GM18909 (cell line): Measurements from ENCODE around the gene SKI.
"Not testable (repeated sequence)": the region's sequence is repeated elsewhere in the genome, so short reads cannot be mapped to it uniquely, and the experiment has no call there.

ENCODE experiments used
- ATAC-seq: cut with Tn5 transposase; IDR thresholded peaks from one replicate; pipeline ENCODE4 v1.9.1; 2021; ENCODE audit warnings: mild to moderate bottlenecking; ENCODE audit not compliant: unreplicated experiment, poor library complexity

Gene SKI

GRCh38 chr1:2330035-2330434 lies 101.9 kb downstream of the SKI start:
- no peak for ATAC-seq

- no peak for ATAC-seq
Measured at GRCh38 chr1:2330519-2331199, 102.5 kb downstream of the SKI start.

GRCh38 chr1:2331200-2331544 lies 103.1 kb downstream of the SKI start:
- ATAC-seq, result no peak

- ATAC-seq, result not testable (repeated sequence)
Measured at GRCh38 chr1:2331580-2331979, 103.5 kb downstream of the SKI start.

GRCh38 chr1:2334366-2334765 lies 106.2 kb downstream of the SKI start:
- ATAC-seq, result no peak

GRCh38 chr1:2334883-2335534 lies 106.9 kb downstream of the SKI start:
- ATAC-seq, result no peak

- no peak for ATAC-seq
Measured at GRCh38 chr1:2335721-2336455, 107.8 kb downstream of the SKI start.

- no peak for ATAC-seq
Measured at GRCh38 chr1:2336499-2336898, 108.4 kb downstream of the SKI start.

GRCh38 chr1:2337081-2337480 lies 109.0 kb downstream of the SKI start:
- ATAC-seq, result no peak

- ATAC-seq, result no peak
Measured at GRCh38 chr1:2337501-2337900, 109.4 kb downstream of the SKI start.

- ATAC-seq, result no peak
Measured at GRCh38 chr1:2339206-2340085, 111.3 kb downstream of the SKI start.

- ATAC-seq, result no peak
Measured at GRCh38 chr1:2340086-2340917, 112.2 kb downstream of the SKI start.

GRCh38 chr1:2340918-2341254 lies 112.8 kb downstream of the SKI start:
- ATAC-seq, result no peak

GRCh38 chr1:2341706-2342383 lies 113.7 kb downstream of the SKI start:
- ATAC-seq, result no peak

GRCh38 chr1:2342384-2343022 lies 114.4 kb downstream of the SKI start:
- ATAC-seq, result no peak

GRCh38 chr1:2343023-2343935 lies 115.2 kb downstream of the SKI start:
- ATAC-seq, result no peak

- no peak for ATAC-seq
Measured at GRCh38 chr1:2344121-2344681, 116.1 kb downstream of the SKI start.
